Heart left ventricle (tissue), 13 donors: Measurements from ENCODE around the gene VTI1A.
A peak's percentile ranks its signal among the peaks of the same experiment; 100 is the strongest.

Experiments used
- POLR2A ChIP-seq, 2 donors: fragments of 450-650 bp; IDR thresholded peaks; one replicate each; pipeline ENCODE4 v1.6.1; 2017; ENCODE audit warnings: antibody characterized with exemption in 2 of 2, mild to moderate bottlenecking in 2 of 2, moderate library complexity in 2 of 2
- TF ChIP-seq, protein P1 (sequence below), 12 donors: fragments of 200-600 bp; sonication (generic) in 4 of 12; IDR thresholded peaks; one replicate each; pipeline versions ENCODE4 v1.5.0 to v1.8.0; 2018 to 2022; ENCODE audit warnings: antibody characterized with exemption in 12 of 12, mild to moderate bottlenecking in 5 of 12
- donor health status: ischemic (EF 13 %, LVEDD 7.1; RV severe dilation, severe dysfunction).
- donor health status: DM: no; HTN: yes; CAD: no.
- donor health status: DM: no; HTN: no; CAD: no.
- donor health status: ischemic (EF 25% LVEDD 6.9; RV normal size, moderate dysfunction).
- donor health status: ischemic (EF 25% LVEDD 5.7; RV mildly dilated, moderate dysfunction).
- donor health status: ischemic (EF 35%, LVEDD 5.7; RV mildly dilated, moderate dysfunction).
- donor health status: nonischemic (EF 11% LVEDD 7.7; RV severe dilation, severe dysfunction).
- donor health status: DM: yes; HTN: yes; CAD: no.
- donor health status: PGD.
- donor health status: ischemic (EF 29% LVEDD 5.4; RV normal size, mild dysfunction).
- donor health status: nonischemic (EF 23%, LVEDD 6.1; RV moderate dilation, normal function).

DNA sequence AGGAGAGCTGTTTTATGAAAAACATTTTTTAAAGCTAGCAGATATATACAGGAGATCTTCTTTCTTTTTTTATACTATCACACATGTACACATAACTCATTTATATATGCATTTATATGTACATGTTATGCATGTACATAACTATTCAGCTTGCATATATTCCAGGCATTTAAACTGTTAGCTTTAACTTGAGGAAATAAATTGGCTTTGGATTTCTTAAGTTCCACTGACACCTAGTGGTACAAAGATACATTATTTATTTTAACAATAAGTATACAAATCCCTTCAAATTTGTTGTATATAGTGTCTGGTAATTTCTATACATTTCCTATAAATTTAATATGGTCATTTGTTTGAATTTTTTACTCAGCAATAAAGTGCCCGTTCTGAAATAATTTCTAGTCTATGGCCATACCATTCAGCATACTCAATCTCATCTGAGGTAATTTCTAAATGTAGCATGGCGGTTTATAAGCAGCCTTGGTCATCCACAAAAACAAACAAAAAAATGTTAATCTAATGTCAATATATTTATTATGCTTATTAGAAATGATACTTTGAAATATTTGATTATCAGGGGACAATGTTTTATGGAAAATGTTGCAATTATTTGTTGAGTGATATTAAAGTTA lies 11.9 kb upstream of the VTI1A start:
- TF ChIP-seq, protein P1, sequence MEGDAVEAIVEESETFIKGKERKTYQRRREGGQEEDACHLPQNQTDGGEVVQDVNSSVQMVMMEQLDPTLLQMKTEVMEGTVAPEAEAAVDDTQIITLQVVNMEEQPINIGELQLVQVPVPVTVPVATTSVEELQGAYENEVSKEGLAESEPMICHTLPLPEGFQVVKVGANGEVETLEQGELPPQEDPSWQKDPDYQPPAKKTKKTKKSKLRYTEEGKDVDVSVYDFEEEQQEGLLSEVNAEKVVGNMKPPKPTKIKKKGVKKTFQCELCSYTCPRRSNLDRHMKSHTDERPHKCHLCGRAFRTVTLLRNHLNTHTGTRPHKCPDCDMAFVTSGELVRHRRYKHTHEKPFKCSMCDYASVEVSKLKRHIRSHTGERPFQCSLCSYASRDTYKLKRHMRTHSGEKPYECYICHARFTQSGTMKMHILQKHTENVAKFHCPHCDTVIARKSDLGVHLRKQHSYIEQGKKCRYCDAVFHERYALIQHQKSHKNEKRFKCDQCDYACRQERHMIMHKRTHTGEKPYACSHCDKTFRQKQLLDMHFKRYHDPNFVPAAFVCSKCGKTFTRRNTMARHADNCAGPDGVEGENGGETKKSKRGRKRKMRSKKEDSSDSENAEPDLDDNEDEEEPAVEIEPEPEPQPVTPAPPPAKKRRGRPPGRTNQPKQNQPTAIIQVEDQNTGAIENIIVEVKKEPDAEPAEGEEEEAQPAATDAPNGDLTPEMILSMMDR (IDR thresholded peaks at IDR 0.05): peak; percentile 26 to 73 (median 48)
- no peak for TF ChIP-seq POLR2A (IDR thresholded peaks at IDR 0.05)
